Stimulated activated CD8-positive, alpha-beta memory T cell treated with anti-CD3 and anti-CD28 coated beads, Interleukin-2, amount 100 ng/mL, for 1 hour (primary cell): ENCODE measurements around the gene METAP1.
A peak's percentile ranks its signal among the peaks of the same experiment; 100 is the strongest.
"Not testable (repeated sequence)": the region's sequence is repeated elsewhere in the genome, so short reads cannot be mapped to it uniquely, and the experiment has no call there.

ENCODE experiments used
- DNase-seq, 2 donors: peaks; one replicate each; pipeline ENCODE4 v3.0.0-alpha.2; 2020; ENCODE audit warnings: low read depth in 2 of 2

METAP1 gene

GRCh38 chr4:98995183-98996055 is at the start of gene METAP1:
Gene METAP1, plus strand, starts transcription at chr4:98995721. Its CDS starts 33 bp downstream, at chr4:98995754.
- peak; percentile 88 to 94 for DNase-seq

GRCh38 chr4:98946359-98946758 is 49.2 kb upstream of the METAP1 start:
- no peak for DNase-seq

DNA sequence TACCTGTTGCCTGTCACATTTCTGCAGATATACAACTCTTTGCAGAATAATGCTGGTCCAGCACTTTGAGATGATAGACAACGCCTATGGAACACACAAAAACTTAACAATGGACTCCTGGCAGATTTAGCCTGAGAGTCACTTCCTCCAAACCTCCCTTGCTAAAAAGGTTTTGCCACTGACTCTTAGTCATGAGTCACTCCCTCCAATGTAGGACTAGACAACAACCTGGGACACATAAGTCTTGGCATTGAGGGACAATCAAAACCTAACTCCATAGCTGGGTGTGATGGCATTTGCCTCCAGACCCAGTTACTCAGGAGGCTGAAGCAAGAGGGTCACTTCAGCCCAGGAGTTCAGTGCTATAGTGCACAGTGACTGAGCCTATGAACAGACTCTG is 44.6 kb upstream of the METAP1 start:
- DNase-seq = no peak

GRCh38 chr4:98951710-98952109 is 43.8 kb upstream of the METAP1 start:
- no peak for DNase-seq

DNA sequence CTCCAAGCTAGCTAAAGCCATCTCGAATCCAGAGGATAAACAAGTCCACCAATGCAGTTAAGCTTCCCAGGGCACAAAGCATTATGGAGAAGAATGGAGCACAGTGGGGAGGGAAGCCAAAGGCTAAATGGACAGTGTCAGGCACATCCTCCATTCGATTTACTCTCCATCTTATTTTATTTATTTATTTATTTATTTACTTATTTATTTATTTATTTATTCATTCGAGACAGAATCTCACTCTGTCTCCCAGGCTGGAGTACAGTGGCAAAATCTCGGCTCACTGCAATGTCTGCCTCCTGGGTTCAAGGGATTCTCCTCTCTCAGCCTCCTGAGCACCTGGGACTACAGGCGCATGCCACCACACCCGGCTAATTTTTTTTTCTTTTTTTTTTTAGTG is 40.3 kb upstream of the METAP1 start:
- no peak for DNase-seq

- DNase-seq = no peak
Observed at GRCh38 chr4:98958065-98958464, 37.5 kb upstream of the METAP1 start.

- no peak for DNase-seq
Observed at GRCh38 chr4:98959411-98959810, 36.1 kb upstream of the METAP1 start.

GRCh38 chr4:98961770-98962169 is 33.8 kb upstream of the METAP1 start:
- no peak for DNase-seq

- DNase-seq = no peak
Observed at GRCh38 chr4:98963538-98964433, 31.7 kb upstream of the METAP1 start.

- DNase-seq = no peak
Observed at GRCh38 chr4:98966926-98967325, 28.6 kb upstream of the METAP1 start.

GRCh38 chr4:98967786-98968329 is 27.7 kb upstream of the METAP1 start:
- no peak for DNase-seq

DNA sequence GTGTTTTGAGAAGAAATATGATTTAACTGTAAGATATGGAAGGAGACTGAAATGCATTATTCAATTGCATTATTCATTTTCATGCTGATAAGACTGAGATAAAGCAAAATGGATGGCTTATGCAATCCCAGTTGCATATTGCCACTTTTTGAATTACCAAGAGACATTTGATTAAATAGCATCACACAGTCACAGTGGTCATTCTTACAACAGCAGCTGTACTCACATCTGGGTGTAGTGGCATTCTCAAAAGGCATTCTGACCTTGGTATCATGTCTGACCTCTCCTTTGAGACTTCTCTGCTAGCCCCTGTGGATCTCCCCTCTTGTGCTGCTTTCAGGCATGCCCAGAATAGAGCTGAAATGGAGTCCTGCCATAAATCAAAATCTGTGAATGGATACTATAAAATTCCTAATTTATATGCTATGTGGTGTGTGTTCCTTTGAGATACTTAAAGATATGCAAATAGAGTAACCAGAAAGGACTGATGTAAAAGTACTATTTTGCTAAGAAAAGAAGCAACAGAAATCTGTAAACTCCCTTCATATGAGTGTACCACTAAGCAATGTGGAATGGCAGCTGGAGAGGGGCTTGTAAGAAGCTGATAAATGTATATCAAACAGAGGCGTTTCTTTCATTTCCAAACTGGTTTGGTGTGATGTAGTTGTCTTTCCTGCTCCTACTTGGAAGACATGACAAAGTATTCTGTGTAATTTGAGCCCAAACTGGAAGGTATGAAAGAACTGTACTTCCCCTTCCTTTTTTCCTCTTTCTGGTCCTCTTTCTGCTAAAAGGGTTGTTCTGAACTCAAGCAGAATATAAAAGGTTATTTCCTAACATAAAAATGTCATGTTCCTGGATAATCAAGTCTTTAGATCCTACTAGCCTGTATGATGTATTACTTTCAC is 25.4 kb upstream of the METAP1 start:
- DNase-seq = no peak

DNA sequence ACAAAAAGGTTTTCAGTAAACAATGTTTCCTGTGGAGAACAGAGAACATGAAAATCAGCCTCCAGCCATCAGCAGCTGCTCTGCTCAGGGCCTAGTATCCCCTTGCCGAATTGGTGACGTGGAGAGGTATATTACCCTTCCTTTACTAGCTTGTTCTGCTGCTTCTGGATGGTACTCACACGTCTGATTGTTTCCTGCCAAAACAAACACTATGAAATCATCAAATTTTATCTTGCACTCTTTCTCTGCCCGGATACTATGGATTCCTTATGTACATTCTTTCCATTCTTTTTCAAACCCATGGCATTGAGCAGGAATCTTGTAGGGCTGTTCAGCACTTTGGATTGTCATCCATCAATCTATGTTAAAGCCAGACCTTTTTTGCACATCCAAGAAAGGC is 18.8 kb upstream of the METAP1 start:
- DNase-seq = no peak

- no peak for DNase-seq
Observed at GRCh38 chr4:98977557-98977956, 18.0 kb upstream of the METAP1 start.

- no peak for DNase-seq
Observed at GRCh38 chr4:98987720-98988119, 7.8 kb upstream of the METAP1 start.

DNA sequence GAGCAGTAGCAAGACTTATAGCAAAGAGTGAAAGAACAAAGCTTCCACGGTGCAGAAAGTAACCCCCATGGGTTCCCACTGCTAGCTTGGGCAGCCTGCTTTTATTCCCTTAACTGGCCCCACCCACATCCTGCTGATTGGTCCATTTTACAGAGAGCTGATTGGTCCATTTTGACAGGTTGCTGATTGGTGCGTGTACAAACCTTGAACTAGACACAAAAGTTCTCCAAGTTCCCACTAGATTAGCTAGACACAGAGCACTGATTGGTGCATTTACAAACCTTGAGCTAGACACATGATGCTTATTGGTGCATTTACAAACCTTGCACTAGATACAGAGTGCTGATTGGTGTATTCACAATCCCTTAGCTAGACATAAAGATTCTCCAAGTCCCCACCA is 2.7 kb upstream of the METAP1 start:
- DNase-seq = not testable (repeated sequence)

DNA sequence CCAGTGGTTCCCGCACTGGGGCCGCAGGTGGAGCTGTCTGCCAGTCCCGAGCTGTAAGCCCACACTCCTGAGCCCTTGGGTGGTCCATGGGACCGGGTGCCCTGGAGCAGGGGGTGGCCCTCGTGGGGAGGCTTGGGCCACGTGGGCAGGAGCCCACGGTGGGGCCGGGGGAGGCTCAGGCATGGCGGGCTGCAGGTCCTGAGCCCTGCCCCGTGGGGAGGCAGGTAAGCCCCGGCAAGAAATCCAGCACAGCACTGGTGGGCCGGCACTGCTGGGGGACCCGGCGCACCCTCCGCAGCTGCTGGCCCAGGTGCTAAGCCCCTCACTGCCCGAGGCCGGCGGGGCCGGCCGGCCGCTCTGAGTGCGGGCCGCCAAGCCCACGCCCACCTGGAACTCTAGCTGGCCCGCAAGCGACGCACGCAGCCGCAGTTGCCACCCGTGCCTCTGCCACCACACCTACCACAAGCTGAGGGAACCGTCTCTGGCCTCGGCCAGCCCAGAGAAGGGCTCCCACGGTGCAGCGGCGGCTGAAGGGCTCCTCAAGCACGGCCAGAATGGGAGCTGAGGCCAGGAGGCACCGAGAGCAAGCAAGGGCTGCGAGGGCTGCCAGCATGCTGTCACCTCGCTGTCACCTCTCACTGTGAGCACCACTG is 2.0 kb upstream of the METAP1 start:
- DNase-seq = no peak

DNA sequence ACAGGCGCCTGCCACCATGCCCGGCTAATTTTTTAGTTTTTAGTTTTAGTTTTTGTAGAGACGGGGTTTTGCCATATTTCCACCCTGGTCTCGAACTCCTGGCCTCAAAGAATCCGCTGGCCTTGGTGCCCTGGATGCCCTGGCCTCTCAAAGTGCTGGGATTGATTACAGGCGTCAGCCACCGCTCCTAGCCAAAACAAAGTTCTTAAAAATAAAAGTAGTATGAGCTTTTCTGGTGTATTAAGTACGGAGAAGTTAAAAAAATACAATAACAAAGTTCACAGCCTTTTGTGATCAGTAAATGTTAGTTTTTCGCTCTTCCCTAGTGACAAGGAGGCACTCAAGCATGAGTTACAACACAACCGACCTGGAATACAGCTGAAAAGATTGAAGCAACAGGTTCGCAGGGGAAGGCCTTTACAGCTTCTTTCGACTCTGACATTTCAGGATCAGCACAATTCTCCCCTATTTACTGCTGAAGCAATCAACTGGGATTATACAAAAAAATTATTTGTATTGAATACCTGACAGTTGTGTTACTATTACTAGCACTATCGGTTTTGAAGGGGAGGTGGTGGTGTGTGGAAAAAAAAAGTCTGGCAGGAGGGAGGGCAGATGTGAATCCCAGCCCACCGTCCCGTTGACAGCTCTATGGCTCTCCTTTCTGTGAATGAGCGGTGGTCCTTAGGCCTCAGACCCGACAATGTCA is 893 bp upstream of the METAP1 start:
- no peak for DNase-seq

DNA sequence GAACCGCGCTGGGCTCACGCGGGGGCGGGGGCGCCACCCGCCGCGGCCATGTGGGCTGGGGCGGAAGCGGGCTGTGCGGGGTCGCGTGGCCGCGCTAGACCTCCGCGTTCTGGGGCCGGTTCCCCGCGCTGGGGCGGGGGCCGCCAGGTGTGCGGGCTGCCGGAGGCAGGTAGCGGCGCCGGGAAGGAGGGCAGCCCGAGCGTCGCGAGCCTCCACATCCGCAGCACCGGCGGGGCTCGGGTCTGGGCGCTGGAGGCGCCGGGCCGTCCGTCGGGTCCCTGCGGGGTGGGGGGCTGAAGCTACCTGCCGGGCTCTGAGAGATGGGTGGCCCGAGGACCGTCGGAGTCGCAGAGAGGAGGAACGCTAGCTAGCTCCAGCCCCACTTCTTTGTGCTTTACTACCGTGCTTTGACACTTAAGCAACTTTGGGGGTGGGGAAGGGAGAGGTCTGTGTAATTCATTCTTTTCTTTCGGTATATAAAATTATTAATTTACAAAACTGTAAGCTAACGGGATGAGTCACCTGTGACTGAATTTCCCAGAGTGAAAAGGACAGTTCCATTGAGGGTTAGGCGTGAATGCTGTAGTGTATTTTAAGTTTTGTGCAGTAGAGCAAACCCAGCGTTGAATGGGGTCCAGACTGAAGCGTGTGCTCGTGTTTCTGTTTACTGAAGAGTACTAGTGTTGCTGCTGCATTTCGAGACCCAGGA is 689 bp downstream of the METAP1 start:
- DNase-seq = peak in 1 of 2 donors; percentile 4

DNA sequence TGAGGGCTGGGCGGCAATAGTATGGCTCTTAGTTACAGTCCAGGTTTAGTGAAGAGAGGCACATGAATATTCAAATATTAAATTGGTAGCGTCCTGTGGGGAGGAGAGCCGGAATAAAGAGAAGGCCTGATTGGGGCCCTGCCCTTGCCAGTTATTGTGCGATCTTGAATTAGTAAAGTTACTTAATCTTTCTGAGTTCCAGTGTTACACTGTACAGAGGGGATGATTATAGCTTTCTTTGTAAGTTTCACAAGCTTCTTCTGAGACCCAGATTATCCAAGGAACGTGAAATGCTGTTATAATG is 1.2 kb downstream of the METAP1 start:
- DNase-seq = no peak
